Naive B cell (primary cell): ENCODE data around the gene TXNDC2. TPM values are rescaled to one million over a fixed set of nuclear protein-coding genes. Genes with fewer than 3 reads are reported as not detected.
"Not testable (repeated sequence)": the region's sequence is repeated elsewhere in the genome, so short reads cannot be mapped to it uniquely, and the experiment has no call there.

Experiments
- ATAC-seq, 2 donors: fragments of 150-1000 bp; cut with Tn5 transposase; 2 replicates each; pipeline ENCODE4 v1.10.0; 2021; ENCODE audit warnings: low read depth in 2 of 2, mild to moderate bottlenecking in 2 of 2, moderate library complexity in 2 of 2
- DNase-seq: peaks from one replicate; pipeline ENCODE4 v3.0.0; 2022
- H3K27ac Mint-ChIP-seq, 6 donors: one replicate each; pipeline ENCODE4 v1.8.0; 2020 to 2022; ENCODE audit warnings: mild to moderate bottlenecking in 6 of 6, mixed read lengths in 6 of 6, moderate library complexity in 5 of 6, inconsistent platforms in 2 of 6
- H3K27me3 Mint-ChIP-seq, 3 donors: one replicate each; pipeline ENCODE4 v1.8.0; 2021 to 2022; ENCODE audit warnings: mixed read lengths in 3 of 3, mild to moderate bottlenecking in 1 of 3
- H3K36me3 Mint-ChIP-seq, 2 donors: one replicate each; pipeline ENCODE4 v1.8.0; 2020 to 2022; ENCODE audit warnings: mixed read lengths in 2 of 2, inconsistent platforms in 1 of 2, mild to moderate bottlenecking in 1 of 2
- H3K4me1 Mint-ChIP-seq, 3 donors: one replicate each; pipeline ENCODE4 v1.8.0; 2020 to 2022; ENCODE audit warnings: mixed read lengths in 3 of 3, inconsistent platforms in 1 of 3, mild to moderate bottlenecking in 1 of 3, moderate library complexity in 1 of 3
- H3K4me3 Mint-ChIP-seq, 8 donors: one replicate each; pipeline ENCODE4 v1.8.0; 2020 to 2022; ENCODE audit warnings: mild to moderate bottlenecking in 8 of 8, mixed read lengths in 8 of 8, moderate library complexity in 8 of 8, inconsistent platforms in 2 of 8
- H3K9me3 Mint-ChIP-seq, 7 donors: one replicate each; pipeline ENCODE4 v1.8.0; 2020 to 2022; ENCODE audit warnings: mixed read lengths in 7 of 7, mild to moderate bottlenecking in 5 of 7, inconsistent platforms in 2 of 7, moderate library complexity in 1 of 7
- polyA plus RNA-seq, 6 donors: library from polyadenylated mRNA; unstranded; fragments of 300-500 nt; fragmentation: Illumina TruSeq; gene quantifications; one replicate each; pipeline ENCODE4 v1.2.3, GENCODE V29; 2021; ENCODE audit warnings: low read depth in 6 of 6

TXNDC2 gene
- polyA plus RNA-seq, 6 donors from 2014 or later: 0.19 to 0.20 TPM; not detected in 4

- no peak overlapping the region for H3K4me3 Mint-ChIP-seq
- H3K9me3 Mint-ChIP-seq: no peaks in the 10 kb centered on the region
- H3K36me3 Mint-ChIP-seq: peaks cover 11 to 17% of the 10 kb centered on the region in 2 donors
- ATAC-seq (no peak), DNase-seq (no peak)
- peaks cover 0 to 7% (median 0%) of the 10 kb centered on the region in 3 donors for H3K4me1 Mint-ChIP-seq
- peak overlapping the region in 1 of 6 donors; percentile 3 for H3K27ac Mint-ChIP-seq
- H3K27me3 Mint-ChIP-seq: peaks cover 13 to 34% (median 21%) of the 10 kb centered on the region in 3 donors
These were observed 34.3 kb upstream of the TXNDC2 start for GRCh38 chr18:9851511-9851910.

- H3K27ac Mint-ChIP-seq: no peak overlapping the region
- no peak overlapping the region for H3K4me3 Mint-ChIP-seq
- H3K36me3 Mint-ChIP-seq: peaks cover 11 to 12% of the 10 kb centered on the region in 2 donors
- ATAC-seq (no peak), DNase-seq (no peak)
- H3K9me3 Mint-ChIP-seq: no peaks in the 10 kb centered on the region
- H3K4me1 Mint-ChIP-seq: peaks cover 0 to 7% (median 0%) of the 10 kb centered on the region in 3 donors
- peaks cover 6 to 27% (median 21%) of the 10 kb centered on the region in 3 donors for H3K27me3 Mint-ChIP-seq
These were observed 33.3 kb upstream of the TXNDC2 start for GRCh38 chr18:9852266-9853081.

DNA sequence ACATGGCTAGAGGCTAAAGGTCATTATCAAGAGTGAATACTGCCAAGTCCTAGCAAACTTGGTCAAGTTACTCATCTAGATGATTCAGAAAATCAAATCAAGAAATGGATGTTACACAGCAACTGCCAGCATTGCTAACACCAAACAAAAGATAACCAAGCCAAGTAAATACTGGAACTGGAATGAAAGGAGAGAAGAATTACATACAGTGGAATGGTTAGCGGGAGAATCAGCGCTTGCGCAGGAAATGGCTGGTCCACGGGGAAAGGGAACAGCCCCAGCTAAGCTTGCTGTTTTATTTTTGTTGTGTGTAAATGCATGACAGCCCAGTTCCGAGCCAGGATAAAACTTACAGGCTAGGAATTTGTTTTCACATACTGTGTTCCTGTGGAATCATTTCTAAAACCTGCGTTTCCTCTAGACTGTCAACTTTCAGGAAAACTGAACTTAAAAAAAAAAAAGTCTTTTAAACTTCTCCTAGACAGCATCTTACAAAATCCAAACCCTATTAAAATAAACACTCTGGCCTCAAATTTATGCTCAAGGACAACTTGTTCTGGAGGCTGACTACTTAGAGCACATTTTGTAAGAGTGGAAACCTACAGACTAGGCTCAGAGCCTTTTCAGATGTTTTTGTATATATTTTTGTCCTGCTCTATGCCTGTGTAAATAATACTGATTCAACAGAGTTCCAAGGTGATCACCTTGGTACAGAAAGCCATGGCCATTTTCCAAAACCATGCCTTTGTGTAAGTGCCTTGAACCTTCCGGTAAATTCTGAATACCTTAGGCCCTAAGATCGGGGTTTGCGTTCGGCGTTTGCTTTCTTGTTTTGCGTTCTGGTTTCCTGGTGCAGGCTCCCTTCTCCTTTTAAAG, 30.7 kb upstream of the TXNDC2 start:
- H3K36me3 Mint-ChIP-seq: peaks cover 8 to 9% of the 10 kb centered on the region in 2 donors
- DNase-seq (no peak), ATAC-seq (no peak)
- H3K27ac Mint-ChIP-seq: peak overlapping the region in 1 of 6 donors; percentile 27
- H3K4me1 Mint-ChIP-seq: peaks cover 0 to 4% (median 0%) of the 10 kb centered on the region in 3 donors
- peaks cover 0 to 14% (median 9%) of the 10 kb centered on the region in 3 donors for H3K27me3 Mint-ChIP-seq
- no peaks in the 10 kb centered on the region for H3K9me3 Mint-ChIP-seq
- no peak overlapping the region for H3K4me3 Mint-ChIP-seq

DNA sequence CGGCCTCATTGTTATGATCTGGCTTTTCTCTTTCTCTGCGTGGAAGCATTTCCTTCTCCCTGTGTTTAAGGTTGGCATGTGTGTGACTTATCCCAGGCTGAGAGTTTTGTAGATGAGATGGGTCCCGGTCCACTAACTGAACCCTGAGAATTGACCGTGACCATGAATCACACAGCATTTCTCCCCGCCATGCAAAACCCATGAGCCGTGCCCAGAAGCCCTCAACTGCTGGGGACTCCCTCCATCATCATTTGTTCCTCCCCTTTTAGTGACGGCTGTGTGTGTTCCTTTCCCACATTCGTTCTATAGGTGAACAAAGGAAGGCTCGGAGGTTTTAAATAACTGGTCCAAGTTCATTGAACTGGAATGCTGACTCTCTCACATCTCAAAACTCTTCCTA, 30.1 kb upstream of the TXNDC2 start:
- peak overlapping the region in 1 of 6 donors; percentile 27 for H3K27ac Mint-ChIP-seq

DNA sequence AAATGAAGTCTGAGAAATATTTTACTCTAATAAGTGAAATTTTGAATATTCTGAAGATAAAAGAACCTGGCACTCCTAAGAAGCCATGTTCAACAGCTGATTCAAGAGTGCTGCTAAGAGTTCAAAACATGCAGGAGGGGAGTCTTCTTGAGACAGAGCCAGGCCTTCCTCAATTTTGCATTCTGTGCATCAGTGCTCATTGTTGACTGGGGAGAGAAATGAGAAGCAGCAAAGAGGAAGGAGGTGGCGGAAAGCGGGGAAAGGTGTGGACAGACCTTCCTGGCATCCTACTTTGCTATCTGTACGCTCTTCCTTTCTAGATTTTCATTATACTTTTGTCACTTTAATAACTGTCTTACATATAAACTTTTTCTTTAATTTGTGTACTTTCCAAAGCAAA, 29.7 kb upstream of the TXNDC2 start:
- Mint-ChIP-seq H3K4me1 (peaks cover 0 to 4% (median 0%) of the 10 kb centered on the region in 3 donors), H3K4me3 (no peak overlapping the region), H3K36me3 (peaks cover 7 to 8% of the 10 kb centered on the region in 2 donors), H3K9me3 (no peaks in the 10 kb centered on the region), H3K27ac (no peak overlapping the region), H3K27me3 (peaks cover 0 to 13% (median 7%) of the 10 kb centered on the region in 3 donors)
- DNase-seq: no peak
- ATAC-seq: no peak

More for the DNA sequence above, 30.1 kb upstream of the TXNDC2 start:
- Mint-ChIP-seq H3K36me3 (peaks cover 7 to 8% of the 10 kb centered on the region in 2 donors), H3K27me3 (peaks cover 0 to 13% (median 7%) of the 10 kb centered on the region in 3 donors), H3K9me3 (no peaks in the 10 kb centered on the region), H3K4me3 (no peak overlapping the region), H3K4me1 (peaks cover 0 to 4% (median 0%) of the 10 kb centered on the region in 3 donors)
- no peak for ATAC-seq
- no peak for DNase-seq

DNA sequence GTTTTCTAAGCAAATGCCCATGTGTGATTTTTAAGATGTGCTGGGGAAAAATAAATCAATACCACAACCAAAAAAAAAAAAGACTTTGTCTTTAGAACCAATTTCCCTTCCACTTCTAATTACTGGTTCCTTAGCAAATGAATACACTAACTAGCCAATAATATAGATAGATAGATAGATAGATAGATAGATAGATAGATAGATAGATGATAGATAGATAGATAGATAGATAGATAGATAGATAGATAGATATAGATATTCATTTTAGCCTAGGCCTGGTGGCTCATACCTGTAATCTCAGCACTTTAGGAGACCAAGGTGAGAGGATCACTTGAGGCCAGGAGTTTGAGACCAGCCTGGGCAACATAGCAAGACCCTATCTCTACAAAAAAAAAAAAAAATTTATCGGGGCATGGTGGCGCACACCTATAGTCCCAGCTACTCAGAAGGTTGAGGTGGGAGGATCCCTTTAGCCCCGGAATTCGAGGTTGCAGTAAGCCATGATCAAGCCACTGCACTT, 28.2 kb upstream of the TXNDC2 start:
- not testable (repeated sequence) for DNase-seq, H3K36me3 Mint-ChIP-seq, H3K4me3 Mint-ChIP-seq, H3K4me1 Mint-ChIP-seq, H3K9me3 Mint-ChIP-seq, ATAC-seq
- H3K27me3 Mint-ChIP-seq: peaks cover 0 to 13% (median 7%) of the 10 kb centered on the region in 3 donors
- peak overlapping the region in 1 of 6 donors; percentile 16 for H3K27ac Mint-ChIP-seq

DNA sequence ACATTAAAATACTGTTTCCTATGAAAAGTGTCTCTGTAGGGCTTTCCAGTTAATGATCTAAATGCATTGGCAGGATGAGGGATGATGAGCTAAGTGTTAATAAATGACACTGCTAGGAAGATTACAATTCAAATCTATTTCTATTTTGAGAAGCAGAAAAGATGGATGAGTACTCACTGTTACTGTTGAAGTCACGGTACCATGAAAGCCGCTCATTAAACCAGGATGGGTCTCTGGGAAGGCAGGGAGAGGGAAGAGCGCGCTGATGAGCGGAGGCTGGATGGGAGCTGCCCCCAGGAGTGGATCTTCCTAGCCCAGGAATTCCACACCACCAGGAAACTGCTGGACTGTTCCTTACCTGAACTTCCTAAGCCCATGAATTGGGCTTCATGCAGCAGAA, 27.1 kb upstream of the TXNDC2 start:
- ATAC-seq (no peak), DNase-seq (no peak)
- Mint-ChIP-seq H3K27me3 (peaks cover 0 to 13% (median 7%) of the 10 kb centered on the region in 3 donors), H3K4me1 (peaks cover 0 to 7% (median 4%) of the 10 kb centered on the region in 3 donors), H3K36me3 (peaks cover 7 to 8% of the 10 kb centered on the region in 2 donors), H3K9me3 (no peaks in the 10 kb centered on the region), H3K27ac (peak overlapping the region in 1 of 6 donors; percentile 6), H3K4me3 (no peak overlapping the region)

DNA sequence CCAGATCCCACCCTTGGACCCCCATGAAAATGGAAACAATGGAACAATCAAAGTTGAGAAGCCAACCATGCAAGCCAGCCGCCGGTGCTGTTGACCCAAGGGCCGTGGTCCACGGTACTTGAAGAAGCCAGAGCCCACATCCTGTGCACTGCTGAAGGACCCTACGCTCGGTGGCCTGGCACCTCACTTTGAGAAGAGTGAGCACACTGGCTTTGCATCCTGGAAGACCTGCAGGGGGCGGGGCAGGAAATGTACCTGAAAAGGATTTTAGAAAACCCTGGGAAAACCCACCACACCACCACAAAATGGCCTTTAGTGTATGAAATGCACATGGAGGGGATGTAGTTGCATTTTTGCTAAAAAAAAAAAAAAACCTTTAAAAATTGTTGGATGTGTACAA, 26.5 kb upstream of the TXNDC2 start:
- peaks cover 7 to 8% of the 10 kb centered on the region in 2 donors for H3K36me3 Mint-ChIP-seq
- H3K27ac Mint-ChIP-seq: no peak overlapping the region
- H3K4me1 Mint-ChIP-seq: peaks cover 0 to 7% (median 4%) of the 10 kb centered on the region in 3 donors
- H3K9me3 Mint-ChIP-seq: no peaks in the 10 kb centered on the region
- DNase-seq (no peak), ATAC-seq (no peak)
- H3K4me3 Mint-ChIP-seq: no peak overlapping the region
- peaks cover 0 to 12% (median 7%) of the 10 kb centered on the region in 3 donors for H3K27me3 Mint-ChIP-seq

DNA sequence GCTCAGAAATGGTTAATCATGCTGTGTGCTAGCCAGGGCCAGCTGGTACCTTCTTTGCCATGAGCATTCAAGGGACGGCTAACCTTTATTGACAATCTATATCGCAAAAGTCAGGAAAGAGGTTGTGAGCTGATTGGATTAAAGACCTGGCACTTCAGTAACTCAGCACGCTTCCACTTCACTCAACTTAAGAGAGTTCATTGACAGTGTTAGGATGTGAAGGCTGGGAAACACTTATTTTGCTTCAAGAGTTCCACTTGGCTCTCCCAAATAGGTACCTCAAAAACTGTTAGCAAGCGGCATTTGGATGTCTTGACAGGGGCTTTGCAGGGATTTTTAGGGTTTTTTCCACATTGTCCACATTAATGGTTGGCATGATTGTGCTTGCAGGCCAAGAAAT, 25.1 kb upstream of the TXNDC2 start:
- Mint-ChIP-seq H3K27me3 (peaks cover 0 to 12% (median 7%) of the 10 kb centered on the region in 3 donors), H3K4me3 (no peak overlapping the region), H3K9me3 (peaks cover 3 to 11% (median 6%) of the 10 kb centered on the region in 7 donors), H3K36me3 (peaks cover 4 to 13% of the 10 kb centered on the region in 2 donors), H3K4me1 (peaks cover 0 to 7% (median 4%) of the 10 kb centered on the region in 3 donors), H3K27ac (no peak overlapping the region)
- no peak for DNase-seq
- ATAC-seq: no peak

DNA sequence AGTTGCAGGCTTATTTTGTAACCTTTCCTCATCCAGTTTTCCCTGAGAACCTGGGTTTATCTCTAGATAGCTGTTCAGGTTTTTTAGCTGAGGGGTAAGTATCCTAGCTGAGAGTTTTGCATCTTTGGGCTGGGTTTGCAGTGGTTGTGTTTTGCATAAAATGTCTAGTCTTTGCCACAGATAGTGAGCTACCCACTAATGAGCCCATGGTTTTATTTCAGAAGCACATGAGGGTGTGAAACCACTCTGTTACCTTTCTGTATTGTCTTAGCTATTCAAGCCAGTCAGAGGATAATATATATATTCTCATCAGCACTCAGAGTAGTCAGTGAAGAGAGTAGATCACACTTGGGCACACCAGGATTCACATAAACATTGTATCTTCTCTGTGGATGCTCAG, 24.6 kb upstream of the TXNDC2 start:
- H3K9me3 Mint-ChIP-seq: peaks cover 8 to 16% (median 11%) of the 10 kb centered on the region in 7 donors
- no peak overlapping the region for H3K27ac Mint-ChIP-seq
- peaks cover 0 to 7% (median 4%) of the 10 kb centered on the region in 3 donors for H3K4me1 Mint-ChIP-seq
- DNase-seq (no peak), ATAC-seq (no peak)
- peaks cover 4 to 18% of the 10 kb centered on the region in 2 donors for H3K36me3 Mint-ChIP-seq
- H3K4me3 Mint-ChIP-seq: no peak overlapping the region
- peaks cover 0 to 17% (median 10%) of the 10 kb centered on the region in 3 donors for H3K27me3 Mint-ChIP-seq

- no peak for ATAC-seq
- H3K9me3 Mint-ChIP-seq: peaks cover 11 to 24% (median 13%) of the 10 kb centered on the region in 7 donors
- H3K4me1 Mint-ChIP-seq: peaks cover 0 to 7% (median 4%) of the 10 kb centered on the region in 3 donors
- H3K36me3 Mint-ChIP-seq: peaks cover 4 to 25% of the 10 kb centered on the region in 2 donors
- H3K27ac Mint-ChIP-seq: no peak overlapping the region
- no peak overlapping the region for H3K4me3 Mint-ChIP-seq
- peaks cover 0 to 21% (median 14%) of the 10 kb centered on the region in 3 donors for H3K27me3 Mint-ChIP-seq
- DNase-seq: no peak
These were observed 23.8 kb upstream of the TXNDC2 start for GRCh38 chr18:9861933-9862332.

DNA sequence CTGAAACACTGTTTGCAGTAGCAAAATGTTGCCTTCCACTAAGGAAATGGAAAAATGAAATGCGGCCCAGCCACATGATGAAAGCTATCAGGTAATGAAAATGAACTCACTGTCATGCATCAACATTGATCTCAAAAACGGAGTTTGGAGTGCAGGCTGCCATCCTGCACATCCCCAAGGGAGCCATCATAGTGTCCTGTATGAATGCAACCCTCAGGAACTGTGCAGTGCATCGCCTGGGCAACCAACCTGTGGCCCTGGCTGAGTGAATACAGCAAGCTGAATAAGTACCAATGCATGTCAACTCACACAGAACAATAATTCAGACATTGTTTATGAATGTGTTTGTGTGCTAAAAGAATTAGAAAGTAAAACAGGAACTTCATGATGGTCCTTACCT, 23.1 kb upstream of the TXNDC2 start:
- Mint-ChIP-seq H3K4me3 (no peak overlapping the region), H3K9me3 (peaks cover 11 to 27% (median 17%) of the 10 kb centered on the region in 7 donors), H3K27ac (peak overlapping the region in 1 of 6 donors; percentile 25), H3K27me3 (peaks cover 0 to 21% (median 14%) of the 10 kb centered on the region in 3 donors), H3K36me3 (peaks cover 4 to 25% of the 10 kb centered on the region in 2 donors), H3K4me1 (peaks cover 0 to 7% (median 4%) of the 10 kb centered on the region in 3 donors)
- ATAC-seq (no peak), DNase-seq (no peak)

DNA sequence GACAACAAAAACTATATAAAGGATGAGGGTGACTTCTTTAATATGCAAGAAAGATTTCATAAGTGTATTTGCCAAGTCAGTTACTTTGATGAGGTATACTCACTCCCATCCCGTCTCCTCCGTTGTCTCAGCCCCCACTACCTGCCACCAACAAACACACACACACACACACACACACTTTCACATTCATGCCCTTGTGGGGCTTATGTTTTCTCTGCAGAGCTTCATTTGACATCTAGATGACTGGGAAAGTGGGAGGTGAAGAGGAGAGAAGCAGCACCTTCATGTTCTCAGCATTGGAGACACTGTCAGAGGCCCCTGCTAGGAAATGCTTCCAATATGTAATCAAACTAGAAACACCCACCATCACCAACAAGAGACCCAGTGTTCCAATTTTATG, 22.5 kb upstream of the TXNDC2 start:
- Mint-ChIP-seq H3K4me3 (no peak overlapping the region), H3K27ac (peak overlapping the region in 1 of 6 donors; percentile 3), H3K4me1 (peaks cover 0 to 7% (median 4%) of the 10 kb centered on the region in 3 donors), H3K27me3 (peaks cover 0 to 21% (median 14%) of the 10 kb centered on the region in 3 donors), H3K36me3 (peaks cover 4 to 25% of the 10 kb centered on the region in 2 donors), H3K9me3 (peaks cover 11 to 29% (median 17%) of the 10 kb centered on the region in 7 donors)
- no peak for ATAC-seq
- no peak for DNase-seq
